ENCODE measurements around the gene ZNF567. TPM values are rescaled to one million over a fixed set of nuclear protein-coding genes. Genes with fewer than 3 reads are reported as not detected.

ZNF567 gene
- polyA plus RNA-seq, 3 donors = 0.84 to 1.7 (median 1.5) TPM

- intact Hi-C loops (cut with micrococcal nuclease) = loop anchor here (5.0 to 10.0 kb wide), 6 partner anchors 94 to 186 kb away; partner anchors contain the start of genes ZNF260 (in 2 of the 2), ZNF529 (in 2 of the 2), ZNF345 (in 1 of the 2) and ZNF790 (in 1 of the 2)
- Histone ChIP-seq H4K20me1 (ENCODE audit: insufficient read depth, low read length) (no peaks in the 10 kb centered on the region), H3K27me3 (ENCODE audit: control insufficient read depth in 2 of 2, insufficient read depth in 2 of 2, low read length in 2 of 2) (no peaks in the 10 kb centered on the region), H3K4me2 (replicated peaks; ENCODE audit: extremely low read depth, low read length, poor library complexity, severe bottlenecking) (peak overlapping the region; percentile 82), H3K27ac (ENCODE audit: low read depth in 1 of 2, low read length in 2 of 2) (no peak overlapping the region), H3K4me3 (replicated peaks in 1 of 3; ENCODE audit: low read depth in 2 of 3, low read length in 3 of 3) (peak overlapping the region; percentile 58 to 85 (median 79)), H3K9me3 (replicated peaks in 1 of 2; ENCODE audit: control insufficient read depth in 1 of 2, insufficient read depth in 1 of 2, low read length in 2 of 2) (peaks cover 55 to 69% of the 10 kb centered on the region in 2 donors), H3K4me1 (ENCODE audit: control insufficient read depth in 1 of 2, insufficient read depth in 2 of 2, low read length in 2 of 2) (peaks cover 8 to 14% of the 10 kb centered on the region in 2 donors), H3K36me3 (replicated peaks in 1 of 2; ENCODE audit: control insufficient read depth in 1 of 2, insufficient read depth in 2 of 2, low read length in 2 of 2) (peaks cover 9 to 24% of the 10 kb centered on the region in 2 donors), H3K79me2 (ENCODE audit: insufficient read depth, low read length) (no peaks in the 10 kb centered on the region), H2AFZ (ENCODE audit: insufficient read depth, low read depth, low read length, poor library complexity, severe bottlenecking) (peak overlapping the region; percentile 91), H3K9ac (ENCODE audit: insufficient read depth, low read length, poor library complexity, severe bottlenecking) (no peak overlapping the region)
- H3K36me3 Mint-ChIP-seq = peaks cover 25 to 39% of the 10 kb centered on the region in 2 donors
- H3K27me3 Mint-ChIP-seq (ENCODE audit: low read depth in 3 of 3) = peaks cover 2 to 5% (median 3%) of the 10 kb centered on the region in 3 donors
- peak overlapping the region; percentile 97 to 100 for H3K4me3 Mint-ChIP-seq
- no peak for DNase-seq
- peak overlapping the region in 1 of 7 donors; percentile 16 for H3K27ac Mint-ChIP-seq
- no peak for TF ChIP-seq CTCF (IDR thresholded peaks at IDR 0.05)
- 80% methylated on average over 1 of the region's 14 CpGs for WGBS (ENCODE audit: insufficient coverage)
- H3K9me3 Mint-ChIP-seq = peaks cover 38 to 86% (median 84%) of the 10 kb centered on the region in 7 donors
- H3K4me1 Mint-ChIP-seq = peaks cover 13% of the 10 kb centered on the region
These were observed 21.6 kb upstream of the ZNF567 start for GRCh38 chr19:36665832-36666231.

GRCh38 chr19:36668646-36669045 is 18.8 kb upstream of the ZNF567 start:
- Histone ChIP-seq H3K4me3 (replicated peaks in 1 of 3; ENCODE audit: low read depth in 2 of 3, low read length in 3 of 3) (peak overlapping the region in 1 of 3 experiments; percentile 85), H3K4me1 (ENCODE audit: control insufficient read depth in 1 of 2, insufficient read depth in 2 of 2, low read length in 2 of 2) (peaks cover 8 to 14% of the 10 kb centered on the region in 2 donors), H3K9ac (ENCODE audit: insufficient read depth, low read length, poor library complexity, severe bottlenecking) (no peak overlapping the region), H4K20me1 (ENCODE audit: insufficient read depth, low read length) (no peaks in the 10 kb centered on the region), H2AFZ (ENCODE audit: insufficient read depth, low read depth, low read length, poor library complexity, severe bottlenecking) (no peak overlapping the region), H3K4me2 (replicated peaks; ENCODE audit: extremely low read depth, low read length, poor library complexity, severe bottlenecking) (no peak overlapping the region), H3K79me2 (ENCODE audit: insufficient read depth, low read length) (no peaks in the 10 kb centered on the region), H3K27me3 (ENCODE audit: control insufficient read depth in 2 of 2, insufficient read depth in 2 of 2, low read length in 2 of 2) (no peaks in the 10 kb centered on the region), H3K36me3 (replicated peaks in 1 of 2; ENCODE audit: control insufficient read depth in 1 of 2, insufficient read depth in 2 of 2, low read length in 2 of 2) (peaks cover 8 to 20% of the 10 kb centered on the region in 2 donors), H3K27ac (ENCODE audit: low read depth in 1 of 2, low read length in 2 of 2) (no peak overlapping the region), H3K9me3 (replicated peaks in 1 of 2; ENCODE audit: control insufficient read depth in 1 of 2, insufficient read depth in 1 of 2, low read length in 2 of 2) (peaks cover 58 to 79% of the 10 kb centered on the region in 2 donors)
- H3K36me3 Mint-ChIP-seq = peaks cover 14 to 26% of the 10 kb centered on the region in 2 donors
- intact Hi-C loops (cut with micrococcal nuclease) = loop anchor here (5.0 to 10.0 kb wide), 6 partner anchors 96 to 184 kb away; partner anchors contain the start of genes ZNF260 (in 2 of the 2), ZNF529 (in 2 of the 2), ZNF345 (in 1 of the 2) and ZNF790 (in 1 of the 2)
- peaks cover 13% of the 10 kb centered on the region for H3K4me1 Mint-ChIP-seq
- peaks cover 38 to 89% (median 77%) of the 10 kb centered on the region in 7 donors for H3K9me3 Mint-ChIP-seq
- TF ChIP-seq CTCF (IDR thresholded peaks at IDR 0.05) = no peak
- H3K4me3 Mint-ChIP-seq = no peak overlapping the region
- 100% methylated on average over 1 of the region's 2 CpGs for WGBS (ENCODE audit: insufficient coverage)
- no peak for DNase-seq
- peak overlapping the region in 1 of 7 donors; percentile 4 for H3K27ac Mint-ChIP-seq
- H3K27me3 Mint-ChIP-seq (ENCODE audit: low read depth in 3 of 3) = peaks cover 2 to 5% (median 3%) of the 10 kb centered on the region in 3 donors

Measured in CD14-positive monocyte (primary cell).